HG03103 (cell line): Measurements from ENCODE around the gene ADGRV1.
"Not testable (repeated sequence)": the region's sequence is repeated elsewhere in the genome, so short reads cannot be mapped to it uniquely, and the experiment has no call there.

Experiments used
- ATAC-seq: cut with Tn5 transposase; IDR thresholded peaks from one replicate; pipeline ENCODE4 v1.9.1; 2021; ENCODE audit warnings: low read depth; ENCODE audit not compliant: unreplicated experiment

ADGRV1 gene

GRCh38 chr5:90965110-90965685 is 406.6 kb downstream of the ADGRV1 start:
- no peak for ATAC-seq

GRCh38 chr5:90967443-90967842 is 408.8 kb downstream of the ADGRV1 start:
- no peak for ATAC-seq

GRCh38 chr5:90967851-90968250 is 409.3 kb downstream of the ADGRV1 start:
- no peak for ATAC-seq

- no peak for ATAC-seq
Measured at GRCh38 chr5:90968319-90968718, 409.7 kb downstream of the ADGRV1 start.

GRCh38 chr5:90969945-90970344 is 411.3 kb downstream of the ADGRV1 start:
- not testable (repeated sequence) for ATAC-seq

- ATAC-seq, result no peak
Measured at GRCh38 chr5:90981177-90981576, 422.6 kb downstream of the ADGRV1 start.

GRCh38 chr5:90981821-90982220 is 423.2 kb downstream of the ADGRV1 start:
- ATAC-seq, result no peak

- no peak for ATAC-seq
Measured at GRCh38 chr5:90982576-90982975, 424.0 kb downstream of the ADGRV1 start.

GRCh38 chr5:90983148-90983547 is 424.6 kb downstream of the ADGRV1 start:
- ATAC-seq, result no peak

- ATAC-seq, result no peak
Measured at GRCh38 chr5:90983711-90984124, 425.1 kb downstream of the ADGRV1 start.

- ATAC-seq, result no peak
Measured at GRCh38 chr5:90985341-90985740, 426.7 kb downstream of the ADGRV1 start.

- ATAC-seq, result no peak
Measured at GRCh38 chr5:90987726-90988125, 429.1 kb downstream of the ADGRV1 start.

- ATAC-seq, result no peak
Measured at GRCh38 chr5:90991201-90991600, 432.6 kb downstream of the ADGRV1 start.

- no peak for ATAC-seq
Measured at GRCh38 chr5:90994796-90995195, 436.2 kb downstream of the ADGRV1 start.

GRCh38 chr5:90996089-90996488 is 437.5 kb downstream of the ADGRV1 start:
- no peak for ATAC-seq

GRCh38 chr5:90997082-90997481 is 438.5 kb downstream of the ADGRV1 start:
- ATAC-seq, result no peak

GRCh38 chr5:91000743-91001142 is 442.1 kb downstream of the ADGRV1 start:
- ATAC-seq, result no peak

GRCh38 chr5:91006713-91007112 is 448.1 kb downstream of the ADGRV1 start:
- no peak for ATAC-seq

GRCh38 chr5:91007251-91007650 is 448.7 kb downstream of the ADGRV1 start:
- ATAC-seq, result no peak

- ATAC-seq, result no peak
Measured at GRCh38 chr5:91007780-91008402, 449.3 kb downstream of the ADGRV1 start.

- ATAC-seq, result no peak
Measured at GRCh38 chr5:91010090-91010489, 451.5 kb downstream of the ADGRV1 start.

GRCh38 chr5:91011029-91011428 is 452.4 kb downstream of the ADGRV1 start:
- ATAC-seq, result no peak

- ATAC-seq, result not testable (repeated sequence)
Measured at GRCh38 chr5:91012867-91013266, 454.3 kb downstream of the ADGRV1 start.
